AG10803 (cell line): Measurements from ENCODE around the gene MBNL2.

Source experiments
- DNase-seq: peaks from one replicate; pipeline ENCODE4 v3.0.0; 2010; ENCODE audit warnings: low read depth
- H3K4me3 ChIP-seq: 2 replicates; pipeline ENCODE4 v1.5.1; 2011; ENCODE audit warnings: mild to moderate bottlenecking, low read length, control low read depth
- CTCF ChIP-seq: conservative IDR thresholded peaks from 2 replicates; pipeline ENCODE4 v1.5.1; 2011; ENCODE audit warnings: mild to moderate bottlenecking, low read length, control low read depth, inconsistent platforms

Gene MBNL2

GRCh38 chr13:97245011-97245410 is 22.9 kb downstream of the MBNL2 start:
- no peak overlapping the region for H3K4me3 ChIP-seq
- DNase-seq = no peak
- no peak for TF ChIP-seq CTCF

- TF ChIP-seq CTCF = no peak
- DNase-seq = no peak
- H3K4me3 ChIP-seq = peak overlapping the region; percentile 51
Observed at GRCh38 chr13:97246596-97247158, 24.5 kb downstream of the MBNL2 start.

GRCh38 chr13:97248243-97248642 is 26.1 kb downstream of the MBNL2 start:
- no peak for DNase-seq
- TF ChIP-seq CTCF = no peak
- H3K4me3 ChIP-seq = no peak overlapping the region

GRCh38 chr13:97249093-97249795 is 27.1 kb downstream of the MBNL2 start:
- no peak for DNase-seq
- no peak for TF ChIP-seq CTCF
- 0 out of 2 replicates have a peak overlapping the region, but pooled peaks have one; percentile 2 for H3K4me3 ChIP-seq

- DNase-seq = no peak
- 0 out of 2 replicates have a peak overlapping the region, but pooled peaks have one; percentile 2 for H3K4me3 ChIP-seq
- TF ChIP-seq CTCF = no peak
Observed at GRCh38 chr13:97249796-97250495, 27.8 kb downstream of the MBNL2 start.

- no peak for TF ChIP-seq CTCF
- no peak for DNase-seq
Observed at GRCh38 chr13:97250560-97250959, 28.4 kb downstream of the MBNL2 start.

More at GRCh38 chr13:97250560-97250959, 28.4 kb downstream of the MBNL2 start:
- H3K4me3 ChIP-seq = no peak overlapping the region
